Stimulated activated naive CD8-positive, alpha-beta T cell treated with anti-CD3 and anti-CD28 coated beads, Interleukin-15, amount 100 ng/mL, for 72 hours (primary cell): Measurements from ENCODE around the gene DCPS.
"Not testable (repeated sequence)": the region's sequence is repeated elsewhere in the genome, so short reads cannot be mapped to it uniquely, and the experiment has no call there.

ENCODE experiments used
- ATAC-seq: fragments of 150-1000 bp; cut with Tn5 transposase; 2 replicates; pipeline ENCODE4 v1.10.0; 2021; ENCODE audit warnings: mild to moderate bottlenecking, moderate library complexity
- DNase-seq, 2 donors: peaks; one replicate each; pipeline ENCODE4 v3.0.0; 2021 to 2022
- H3K27ac Mint-ChIP-seq, 2 donors: one replicate each; pipeline ENCODE4 v1.8.0; 2022; ENCODE audit warnings: mild to moderate bottlenecking in 2 of 2, mixed read lengths in 2 of 2, moderate library complexity in 2 of 2
- H3K27me3 Mint-ChIP-seq: one replicate; pipeline ENCODE4 v1.8.0; 2022; ENCODE audit warnings: mixed read lengths
- H3K4me1 Mint-ChIP-seq: one replicate; pipeline ENCODE4 v1.8.0; 2022; ENCODE audit warnings: mild to moderate bottlenecking, mixed read lengths
- H3K4me3 Mint-ChIP-seq, 2 donors: one replicate each; pipeline ENCODE4 v1.8.0; 2022; ENCODE audit warnings: mild to moderate bottlenecking in 2 of 2, mixed read lengths in 2 of 2, moderate library complexity in 1 of 2
- H3K9me3 Mint-ChIP-seq, 2 donors: one replicate each; pipeline ENCODE4 v1.8.0; 2022; ENCODE audit warnings: mixed read lengths in 2 of 2

The DCPS gene

GRCh38 chr11:126355324-126355925, 51.6 kb downstream of the DCPS start, which contains the start of gene ST3GAL4:
Gene ST3GAL4, plus strand, starts transcription at chr11:126355686. Its CDS starts 50,470 bp downstream, at chr11:126406156.
- H3K27ac Mint-ChIP-seq, result peak within 1 kb of the TSS; percentile 59 to 96
- H3K4me3 Mint-ChIP-seq, result peak within 1 kb of the TSS; percentile 91 to 92
- peaks cover 51% of the 10 kb centered on the region for H3K4me1 Mint-ChIP-seq
- ATAC-seq (peak; percentile 75), DNase-seq (peak; percentile 59 to 67)
- no peaks in the 10 kb centered on the region for H3K9me3 Mint-ChIP-seq
- no peaks in the 10 kb centered on the region for H3K27me3 Mint-ChIP-seq

- Mint-ChIP-seq H3K4me3 (peak overlapping the region; percentile 77 to 82), H3K27ac (peak overlapping the region in 1 of 2 donors; percentile 59), H3K9me3 (no peaks in the 10 kb centered on the region), H3K4me1 (peaks cover 44% of the 10 kb centered on the region), H3K27me3 (no peaks in the 10 kb centered on the region)
- DNase-seq (peak in 1 of 2 donors; percentile 28), ATAC-seq (peak; percentile 31)
Observed at GRCh38 chr11:126355926-126356897, 52.4 kb downstream of the DCPS start.

- Mint-ChIP-seq H3K4me3 (peak overlapping the region in 1 of 2 donors; percentile 13), H3K27me3 (no peaks in the 10 kb centered on the region), H3K9me3 (no peaks in the 10 kb centered on the region), H3K27ac (no peak overlapping the region), H3K4me1 (peaks cover 40% of the 10 kb centered on the region)
- DNase-seq (no peak), ATAC-seq (no peak)
Observed at GRCh38 chr11:126357055-126357962, 53.4 kb downstream of the DCPS start.

- Mint-ChIP-seq H3K4me3 (no peak overlapping the region), H3K4me1 (peaks cover 31% of the 10 kb centered on the region), H3K9me3 (no peaks in the 10 kb centered on the region), H3K27ac (peak overlapping the region in 1 of 2 donors; percentile 12), H3K27me3 (no peaks in the 10 kb centered on the region)
- DNase-seq, result no peak
- no peak for ATAC-seq
Observed at GRCh38 chr11:126357969-126358762, 54.3 kb downstream of the DCPS start.

- H3K9me3 Mint-ChIP-seq, result no peaks in the 10 kb centered on the region
- no peaks in the 10 kb centered on the region for H3K27me3 Mint-ChIP-seq
- no peak overlapping the region for H3K27ac Mint-ChIP-seq
- peaks cover 25% of the 10 kb centered on the region for H3K4me1 Mint-ChIP-seq
- no peak for ATAC-seq
- H3K4me3 Mint-ChIP-seq, result no peak overlapping the region
- DNase-seq, result no peak
Observed at GRCh38 chr11:126358763-126359160, 54.9 kb downstream of the DCPS start.

DNA sequence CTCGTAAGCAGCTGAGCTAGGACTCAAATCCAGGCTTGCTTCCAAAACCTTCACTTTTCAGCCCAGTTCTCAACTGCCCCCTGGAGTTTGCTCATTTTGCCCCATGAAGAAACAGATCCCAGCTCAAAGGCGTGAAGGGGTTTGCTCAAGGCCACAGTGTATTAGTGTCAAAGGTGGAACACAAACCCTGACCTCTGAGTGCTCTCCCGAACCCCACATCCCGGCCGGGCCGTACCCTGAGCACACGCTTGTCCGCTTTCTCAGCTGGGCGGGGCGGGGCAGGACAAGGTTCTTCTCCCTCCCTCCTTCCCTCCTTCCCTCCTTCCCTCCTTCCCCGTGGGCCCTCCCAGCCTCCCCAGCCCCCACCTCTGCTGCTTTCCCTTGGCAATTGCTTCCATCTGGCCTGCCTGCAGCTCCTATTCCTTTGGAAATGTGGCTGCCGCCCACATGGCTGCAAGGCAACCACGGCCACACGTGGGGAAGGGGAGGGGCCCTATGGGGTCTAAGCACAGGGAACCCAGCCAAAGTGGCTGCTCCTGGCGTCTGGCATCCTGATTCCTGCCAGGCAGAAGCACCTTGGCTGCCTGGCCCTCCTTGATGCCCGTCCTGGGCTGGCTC, 55.7 kb downstream of the DCPS start:
- no peak overlapping the region for H3K27ac Mint-ChIP-seq
- H3K27me3 Mint-ChIP-seq, result no peaks in the 10 kb centered on the region
- H3K4me1 Mint-ChIP-seq, result peaks cover 18% of the 10 kb centered on the region
- no peak for ATAC-seq
- no peak overlapping the region for H3K4me3 Mint-ChIP-seq
- H3K9me3 Mint-ChIP-seq, result no peaks in the 10 kb centered on the region
- DNase-seq, result no peak

DNA sequence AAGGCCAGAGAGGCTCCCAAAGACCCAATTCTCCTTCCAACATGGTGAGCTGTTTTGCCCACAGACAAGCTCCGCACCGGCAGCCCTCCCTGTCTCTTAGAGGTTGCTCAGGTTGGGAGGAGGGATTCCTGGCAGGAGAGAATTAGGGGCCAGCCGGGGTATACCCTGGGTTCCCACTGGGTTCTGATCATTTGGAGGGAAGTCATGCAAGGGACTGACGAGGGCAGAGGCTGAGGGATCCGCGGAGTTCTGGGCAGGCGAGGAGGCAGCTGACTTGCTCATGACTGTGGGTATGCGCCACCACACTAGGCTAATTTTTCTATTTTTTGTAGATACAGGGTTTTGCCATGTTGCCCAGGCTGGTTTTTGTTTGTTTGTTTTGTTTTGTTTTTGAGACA, 56.2 kb downstream of the DCPS start:
- Mint-ChIP-seq H3K9me3 (no peaks in the 10 kb centered on the region), H3K4me1 (peaks cover 15% of the 10 kb centered on the region), H3K27me3 (no peaks in the 10 kb centered on the region), H3K27ac (no peak overlapping the region), H3K4me3 (no peak overlapping the region)
- no peak for DNase-seq
- ATAC-seq, result no peak

GRCh38 chr11:126361400-126361799, 57.5 kb downstream of the DCPS start:
- Mint-ChIP-seq H3K4me3 (no peak overlapping the region), H3K4me1 (peaks cover 15% of the 10 kb centered on the region), H3K9me3 (no peaks in the 10 kb centered on the region), H3K27me3 (no peaks in the 10 kb centered on the region), H3K27ac (no peak overlapping the region)
- DNase-seq (no peak), ATAC-seq (no peak)

DNA sequence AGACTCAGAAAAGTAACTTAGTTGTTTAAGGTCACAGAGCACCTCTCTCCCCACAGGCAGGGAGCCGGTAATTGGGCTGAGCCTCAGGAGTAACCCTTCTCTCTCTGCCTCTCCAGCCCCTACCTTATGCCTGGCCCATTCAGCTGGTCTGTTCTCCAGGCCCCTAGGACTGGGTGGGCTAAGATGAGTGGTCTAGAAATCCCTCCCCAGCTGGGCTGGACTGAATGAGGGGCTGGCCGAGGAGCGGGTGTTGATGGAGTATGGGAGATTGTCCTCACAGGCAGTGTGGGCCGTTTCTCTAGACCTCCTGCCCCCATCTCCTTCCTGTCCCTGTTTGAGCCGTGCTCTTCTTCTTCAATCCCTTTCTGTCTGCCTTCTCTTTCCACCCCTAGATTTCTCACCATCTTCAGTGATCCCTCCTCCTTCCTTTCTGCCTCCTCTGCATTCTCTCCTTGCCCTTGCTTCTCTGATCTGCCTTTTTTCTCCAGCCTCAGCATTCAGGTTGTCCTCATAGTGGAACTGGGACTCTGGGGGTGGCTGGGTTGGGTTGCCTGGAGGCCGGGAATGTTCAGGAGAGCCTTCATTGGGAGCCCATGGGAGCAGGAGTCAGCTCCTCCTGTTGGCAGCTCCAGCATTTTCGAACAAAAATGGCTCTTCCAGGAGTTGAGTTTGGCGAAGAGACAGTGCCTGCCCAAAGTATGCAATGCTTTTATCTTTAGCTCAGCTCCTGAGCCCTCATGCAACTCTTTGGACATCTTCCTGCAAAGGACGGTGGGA, 59.2 kb downstream of the DCPS start:
- Mint-ChIP-seq H3K9me3 (no peaks in the 10 kb centered on the region), H3K4me1 (peaks cover 10% of the 10 kb centered on the region), H3K27ac (no peak overlapping the region), H3K4me3 (no peak overlapping the region), H3K27me3 (no peaks in the 10 kb centered on the region)
- ATAC-seq (no peak), DNase-seq (no peak)

DNA sequence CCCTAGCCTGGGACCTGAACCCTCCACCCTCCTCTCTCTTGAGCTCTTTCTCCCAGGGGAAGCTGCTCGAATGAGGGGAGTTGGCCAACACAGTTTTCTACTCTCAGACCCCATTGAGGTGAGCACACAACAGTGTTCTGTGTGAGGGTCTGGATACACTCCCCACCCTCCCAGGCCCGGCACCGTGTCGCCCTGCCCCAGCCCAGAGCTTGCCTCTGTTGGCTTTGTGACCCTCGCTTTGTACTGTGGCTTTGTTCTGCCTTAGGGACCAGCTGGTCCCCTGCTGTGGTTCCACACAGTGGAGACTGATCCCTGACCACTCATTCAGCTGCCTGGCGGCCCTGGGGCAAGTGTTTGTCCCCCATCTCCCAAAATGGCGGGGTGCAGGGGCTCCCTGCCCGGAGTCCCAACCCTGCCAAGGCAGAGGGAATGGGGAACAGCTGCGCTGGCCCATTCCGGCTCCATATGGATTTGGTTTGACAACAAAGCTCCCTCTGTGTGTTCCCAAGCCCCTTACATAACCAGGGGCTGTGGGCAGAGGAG, 59.9 kb downstream of the DCPS start:
- Mint-ChIP-seq H3K4me1 (peaks cover 10% of the 10 kb centered on the region), H3K4me3 (no peak overlapping the region), H3K27ac (peak overlapping the region in 1 of 2 donors; percentile 61), H3K9me3 (no peaks in the 10 kb centered on the region), H3K27me3 (no peaks in the 10 kb centered on the region)
- ATAC-seq (no peak), DNase-seq (no peak)

- ATAC-seq, H3K4me3 Mint-ChIP-seq, H3K4me1 Mint-ChIP-seq, DNase-seq, H3K27me3 Mint-ChIP-seq, H3K9me3 Mint-ChIP-seq, H3K27ac Mint-ChIP-seq: not testable (repeated sequence)
Observed at GRCh38 chr11:126364735-126365134, 60.9 kb downstream of the DCPS start.

- H3K9me3 Mint-ChIP-seq, H3K27me3 Mint-ChIP-seq, DNase-seq, H3K27ac Mint-ChIP-seq, H3K4me3 Mint-ChIP-seq, ATAC-seq, H3K4me1 Mint-ChIP-seq: not testable (repeated sequence)
Observed at GRCh38 chr11:126365508-126365907, 61.6 kb downstream of the DCPS start.

- H3K4me3 Mint-ChIP-seq, result peak overlapping the region in 1 of 2 donors; percentile 51
- H3K27me3 Mint-ChIP-seq, result no peaks in the 10 kb centered on the region
- H3K27ac Mint-ChIP-seq, result peak overlapping the region; percentile 52 to 93
Observed at GRCh38 chr11:126366064-126366822, 62.4 kb downstream of the DCPS start.

More at GRCh38 chr11:126366064-126366822, 62.4 kb downstream of the DCPS start:
- peak; percentile 22 for ATAC-seq
- no peaks in the 10 kb centered on the region for H3K9me3 Mint-ChIP-seq
- peaks cover 10% of the 10 kb centered on the region for H3K4me1 Mint-ChIP-seq
- no peak for DNase-seq
